HEK293 (cell line): ENCODE measurements around the gene SLIT1.

ENCODE experiments used
- CTCF ChIA-PET: fragments of 350-600 bp; formaldehyde crosslinking; extraction: SDS; loops from one replicate; lab custom pipeline; 2021; ENCODE audit warnings: antibody characterized with exemption; lab: Yijun Ruan, JAX
- POLR2A ChIA-PET: fragments of 300-600 bp; formaldehyde crosslinking; extraction: SDS; loops from one replicate; lab custom pipeline; 2020; ENCODE audit warnings: antibody characterized with exemption, inconsistent platforms; lab: Yijun Ruan, JAX
- H3K27ac ChIP-seq: fragments of 200-500 bp; sonication (Bioruptor generic); 2 replicates; pipeline ENCODE4 v1.5.1; 2014; ENCODE audit warnings: low read depth, low read length, control low read depth, inconsistent platforms; ENCODE audit errors: extremely low read depth
- H3K36me3 ChIP-seq, 2 experiments: fragments of 200-500 bp in 1 of 2; sonication (Bioruptor generic) in 1 of 2; 1 replicate in 1 of 2; 2 replicates in 1 of 2; pipeline ENCODE4 v1.5.1; 2014 to 2017; ENCODE audit warnings: inconsistent platforms in 2 of 2, low read length in 2 of 2; ENCODE audit not compliant: control insufficient read depth in 2 of 2, insufficient read depth in 1 of 2
- H3K4me1 ChIP-seq: fragments of 200-500 bp; sonication (Bioruptor generic); 2 replicates; pipeline ENCODE4 v1.5.1; 2014; ENCODE audit warnings: mild to moderate bottlenecking, low read length, inconsistent platforms; ENCODE audit not compliant: control insufficient read depth, insufficient read depth
- H3K4me3 ChIP-seq: 2 replicates; pipeline ENCODE4 v1.5.1; 2011; ENCODE audit warnings: low read depth, mild to moderate bottlenecking, control low read depth, low read length, moderate library complexity
- H3K9me3 ChIP-seq: fragments of 200-500 bp; sonication (Bioruptor generic); 2 replicates; pipeline ENCODE4 v1.5.1; 2014; ENCODE audit warnings: low read depth, low read length, inconsistent platforms; ENCODE audit not compliant: control insufficient read depth, insufficient read depth
- BCL11B ChIP-seq: fragments of 450-650 bp; formaldehyde crosslinking; IDR thresholded peaks from 2 replicates; pipeline ENCODE4 v1.5.1; 2016; ENCODE audit warnings: low read depth, missing biosample characterization, missing genetic modification characterization
- HOXA7 ChIP-seq: sonication (generic); formaldehyde crosslinking; IDR thresholded peaks from 2 replicates; pipeline ENCODE4 v1.8.1; 2022; ENCODE audit warnings: missing genetic modification reagents, borderline replicate concordance
- HOXD13 ChIP-seq: sonication (generic); formaldehyde crosslinking; IDR thresholded peaks from 2 replicates; pipeline ENCODE4 v1.8.0; 2022; ENCODE audit warnings: missing genetic modification reagents, borderline replicate concordance
- KLF10 ChIP-seq: fragments of 450-650 bp; IDR thresholded peaks from 2 replicates; pipeline ENCODE4 v1.5.1; 2018; ENCODE audit warnings: missing biosample characterization, mild to moderate bottlenecking, missing genetic modification characterization
- KLF16 ChIP-seq: fragments of 450-650 bp; formaldehyde crosslinking; IDR thresholded peaks from 2 replicates; pipeline ENCODE4 v1.5.1; 2017; ENCODE audit warnings: missing biosample characterization, missing genetic modification characterization
- MYNN ChIP-seq: fragments of 450-650 bp; formaldehyde crosslinking; IDR thresholded peaks from 2 replicates; pipeline ENCODE4 v1.5.1; 2016; ENCODE audit warnings: missing biosample characterization, missing genetic modification characterization, borderline replicate concordance
- YY2 ChIP-seq: fragments of 450-650 bp; formaldehyde crosslinking; IDR thresholded peaks from 2 replicates; pipeline ENCODE4 v1.5.1; 2016; ENCODE audit warnings: missing biosample characterization, missing genetic modification characterization
- ZBTB20 ChIP-seq: fragments of 450-650 bp; formaldehyde crosslinking; IDR thresholded peaks from 2 replicates; pipeline ENCODE4 v1.5.1; 2016; ENCODE audit warnings: missing biosample characterization, missing genetic modification characterization
- ZFP69B ChIP-seq: fragments of 450-650 bp; formaldehyde crosslinking; IDR thresholded peaks from 2 replicates; pipeline ENCODE4 v1.5.1; 2016; ENCODE audit warnings: missing biosample characterization, missing genetic modification characterization
- ZNF10 ChIP-seq: fragments of 450-650 bp; formaldehyde crosslinking; IDR thresholded peaks from 2 replicates; pipeline ENCODE4 v1.5.1; 2017; ENCODE audit warnings: missing biosample characterization, missing genetic modification characterization
- ZNF169 ChIP-seq: fragments of 450-650 bp; formaldehyde crosslinking; IDR thresholded peaks from 2 replicates; pipeline ENCODE4 v1.5.1; 2016; ENCODE audit warnings: missing biosample characterization, missing genetic modification characterization
- ZNF248 ChIP-seq: fragments of 450-650 bp; formaldehyde crosslinking; IDR thresholded peaks from 2 replicates; pipeline ENCODE4 v1.5.1; 2017; ENCODE audit warnings: missing biosample characterization, missing genetic modification characterization
- ZNF266 ChIP-seq: fragments of 450-650 bp; formaldehyde crosslinking; IDR thresholded peaks from 2 replicates; pipeline ENCODE4 v1.5.1; 2016; ENCODE audit warnings: missing biosample characterization, missing genetic modification characterization, low read depth
- ZNF341 ChIP-seq: fragments of 450-650 bp; formaldehyde crosslinking; IDR thresholded peaks from 2 replicates; pipeline ENCODE4; 2016; ENCODE audit warnings: low read depth, missing biosample characterization, missing genetic modification characterization
- ZNF544 ChIP-seq: fragments of 450-650 bp; formaldehyde crosslinking; IDR thresholded peaks from 2 replicates; pipeline ENCODE4 v1.5.0; 2017; ENCODE audit warnings: missing biosample characterization, missing genetic modification characterization
- ZNF558 ChIP-seq: fragments of 450-650 bp; formaldehyde crosslinking; IDR thresholded peaks from 2 replicates; pipeline ENCODE4 v1.5.1; 2016; ENCODE audit warnings: missing biosample characterization, missing genetic modification characterization
- ZNF596 ChIP-seq: fragments of 450-650 bp; IDR thresholded peaks from 2 replicates; pipeline ENCODE4 v1.5.0; 2018; ENCODE audit warnings: missing biosample characterization, mild to moderate bottlenecking, missing genetic modification characterization, moderate library complexity
- ZNF600 ChIP-seq: fragments of 450-650 bp; formaldehyde crosslinking; IDR thresholded peaks from 2 replicates; pipeline ENCODE4 v1.5.1; 2016; ENCODE audit warnings: missing biosample characterization, missing genetic modification characterization
- ZNF623 ChIP-seq: fragments of 450-650 bp; formaldehyde crosslinking; IDR thresholded peaks from 2 replicates; pipeline ENCODE4 v1.5.1; 2016; ENCODE audit warnings: missing biosample characterization, missing genetic modification characterization
- ZNF654 ChIP-seq: fragments of 450-650 bp; formaldehyde crosslinking; IDR thresholded peaks from 2 replicates; pipeline ENCODE4 v1.5.1; 2016; ENCODE audit warnings: low read depth, missing biosample characterization, missing genetic modification characterization
- ZNF777 ChIP-seq: fragments of 450-650 bp; formaldehyde crosslinking; IDR thresholded peaks from 2 replicates; pipeline ENCODE4 v1.5.1; 2017; ENCODE audit warnings: missing biosample characterization, missing genetic modification characterization, borderline replicate concordance
- ZNF843 ChIP-seq: fragments of 450-650 bp; formaldehyde crosslinking; IDR thresholded peaks from 2 replicates; pipeline ENCODE4 v1.5.1; 2016; ENCODE audit warnings: missing biosample characterization, missing genetic modification characterization
- ZSCAN16 ChIP-seq: fragments of 450-650 bp; formaldehyde crosslinking; IDR thresholded peaks from 2 replicates; pipeline ENCODE4 v1.5.1; 2016; ENCODE audit warnings: missing biosample characterization, missing genetic modification characterization
- TF ChIP-seq, protein P1 (sequence below): fragments of 450-650 bp; formaldehyde crosslinking; IDR thresholded peaks from 2 replicates; pipeline ENCODE4 v1.5.1; 2017; ENCODE audit warnings: missing biosample characterization, missing genetic modification characterization
- TF ChIP-seq, protein P2 (sequence below): fragments of 450-650 bp; formaldehyde crosslinking; IDR thresholded peaks from 2 replicates; pipeline ENCODE4 v1.5.1; 2016; ENCODE audit warnings: missing biosample characterization, missing genetic modification characterization
- TF ChIP-seq, protein P3 (sequence below): fragments of 450-650 bp; formaldehyde crosslinking; conservative IDR thresholded peaks from 2 replicates; pipeline ENCODE4 v1.5.1; 2016; ENCODE audit warnings: low read depth, missing biosample characterization, missing genetic modification characterization
- TF ChIP-seq, protein P4 (sequence below): fragments of 450-650 bp; formaldehyde crosslinking; IDR thresholded peaks from 2 replicates; pipeline ENCODE4 v1.5.1; 2016; ENCODE audit warnings: missing biosample characterization, missing genetic modification characterization

SLIT1 gene

DNA sequence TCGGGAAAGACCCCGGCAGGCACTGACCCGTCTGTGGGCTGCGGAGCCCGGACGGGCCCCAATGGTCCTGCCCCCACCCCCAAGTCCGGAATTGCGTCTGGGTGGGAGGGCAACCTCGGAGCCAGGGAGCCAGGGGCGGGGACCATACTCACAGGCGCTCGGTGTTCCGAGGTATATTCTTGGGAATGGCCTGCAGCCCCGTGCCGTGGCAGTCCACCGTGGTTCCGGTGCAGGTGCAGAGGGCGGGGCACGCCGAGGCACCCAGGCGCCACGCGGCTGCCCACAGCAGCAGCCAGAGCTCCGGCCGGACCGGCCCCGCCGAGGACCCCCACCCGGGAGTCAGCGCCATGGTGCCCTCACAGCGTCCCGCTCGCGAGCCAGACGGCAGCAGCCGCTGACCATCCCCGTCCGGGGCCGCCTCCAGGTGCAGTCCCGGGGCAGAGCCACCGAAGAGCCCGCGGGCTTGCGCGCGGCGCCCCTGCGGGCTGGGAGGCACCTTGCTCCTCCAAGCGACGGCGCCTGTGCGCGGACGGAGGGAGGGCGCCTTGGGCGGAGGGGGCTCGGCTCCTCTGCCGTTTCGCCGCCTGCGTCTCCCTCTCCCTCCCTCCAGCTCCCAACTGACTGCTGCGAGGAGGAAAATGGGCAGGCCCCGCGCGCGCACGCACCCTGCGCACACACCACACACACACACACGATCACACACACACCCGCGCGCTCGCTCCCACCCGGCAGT lies at the start of gene SLIT1 (continued):
- TF ChIP-seq, protein P1, sequence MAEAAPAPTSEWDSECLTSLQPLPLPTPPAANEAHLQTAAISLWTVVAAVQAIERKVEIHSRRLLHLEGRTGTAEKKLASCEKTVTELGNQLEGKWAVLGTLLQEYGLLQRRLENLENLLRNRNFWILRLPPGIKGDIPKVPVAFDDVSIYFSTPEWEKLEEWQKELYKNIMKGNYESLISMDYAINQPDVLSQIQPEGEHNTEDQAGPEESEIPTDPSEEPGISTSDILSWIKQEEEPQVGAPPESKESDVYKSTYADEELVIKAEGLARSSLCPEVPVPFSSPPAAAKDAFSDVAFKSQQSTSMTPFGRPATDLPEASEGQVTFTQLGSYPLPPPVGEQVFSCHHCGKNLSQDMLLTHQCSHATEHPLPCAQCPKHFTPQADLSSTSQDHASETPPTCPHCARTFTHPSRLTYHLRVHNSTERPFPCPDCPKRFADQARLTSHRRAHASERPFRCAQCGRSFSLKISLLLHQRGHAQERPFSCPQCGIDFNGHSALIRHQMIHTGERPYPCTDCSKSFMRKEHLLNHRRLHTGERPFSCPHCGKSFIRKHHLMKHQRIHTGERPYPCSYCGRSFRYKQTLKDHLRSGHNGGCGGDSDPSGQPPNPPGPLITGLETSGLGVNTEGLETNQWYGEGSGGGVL (tag by site-specific recombination) = peak; percentile 96
- TF ChIP-seq ZNF654 (tag by site-specific recombination) (no peak), KLF16 (tag by site-specific recombination) (peak; percentile 71), ZNF596 (tag by site-specific recombination) (no peak), MYNN (no peak), HOXD13 (CRISPR knock-in tag) (no peak), ZNF558 (tag by site-specific recombination) (no peak), HOXA7 (no peak), YY2 (tag by site-specific recombination) (no peak), ZNF169 (no peak), ZNF544 (tag by site-specific recombination) (no peak), BCL11B (no peak), ZNF600 (tag by site-specific recombination) (0 out of 2 replicates have a peak, but pooled peaks have one; percentile 9), ZNF10 (no peak), ZSCAN16 (no peak), ZBTB20 (tag by site-specific recombination) (peak; percentile 77), ZNF777 (tag by site-specific recombination) (0 out of 2 replicates have a peak, but pooled peaks have one; percentile 37)
- TF ChIP-seq, protein P2, sequence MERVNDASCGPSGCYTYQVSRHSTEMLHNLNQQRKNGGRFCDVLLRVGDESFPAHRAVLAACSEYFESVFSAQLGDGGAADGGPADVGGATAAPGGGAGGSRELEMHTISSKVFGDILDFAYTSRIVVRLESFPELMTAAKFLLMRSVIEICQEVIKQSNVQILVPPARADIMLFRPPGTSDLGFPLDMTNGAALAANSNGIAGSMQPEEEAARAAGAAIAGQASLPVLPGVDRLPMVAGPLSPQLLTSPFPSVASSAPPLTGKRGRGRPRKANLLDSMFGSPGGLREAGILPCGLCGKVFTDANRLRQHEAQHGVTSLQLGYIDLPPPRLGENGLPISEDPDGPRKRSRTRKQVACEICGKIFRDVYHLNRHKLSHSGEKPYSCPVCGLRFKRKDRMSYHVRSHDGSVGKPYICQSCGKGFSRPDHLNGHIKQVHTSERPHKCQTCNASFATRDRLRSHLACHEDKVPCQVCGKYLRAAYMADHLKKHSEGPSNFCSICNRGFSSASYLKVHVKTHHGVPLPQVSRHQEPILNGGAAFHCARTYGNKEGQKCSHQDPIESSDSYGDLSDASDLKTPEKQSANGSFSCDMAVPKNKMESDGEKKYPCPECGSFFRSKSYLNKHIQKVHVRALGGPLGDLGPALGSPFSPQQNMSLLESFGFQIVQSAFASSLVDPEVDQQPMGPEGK (tag by site-specific recombination) = peak; percentile 79

DNA sequence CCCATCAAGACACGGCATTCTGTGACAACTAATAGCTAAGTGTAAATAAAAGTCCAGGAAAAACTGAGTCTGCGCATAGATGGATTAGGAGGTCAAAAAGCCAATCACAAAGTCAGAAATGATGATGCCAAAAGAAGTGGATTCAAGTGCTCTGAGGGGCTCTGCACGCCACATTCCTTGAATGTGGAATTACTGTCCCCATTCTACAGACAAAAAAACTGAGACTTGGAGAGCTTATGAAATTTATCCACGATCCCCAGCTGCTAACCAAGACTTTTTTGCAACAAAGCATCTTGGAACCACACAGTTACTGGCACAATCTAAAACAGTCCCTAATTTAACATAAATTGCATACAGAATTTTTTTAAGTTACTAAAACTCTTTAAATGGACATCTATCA lies 49.6 kb upstream of the SLIT1 start:
- H3K4me3 ChIP-seq = no peak overlapping the region
- no peaks in the 10 kb centered on the region for H3K4me1 ChIP-seq
- ChIA-PET POLR2A (no interaction called here), CTCF (interaction anchor here (0.6 to 6.9 kb wide), 20 partner anchors 8 to 901 kb away, joined by 3 to 69 read pairs (median 5); partner anchors contain the start of gene PI4K2A)
- H3K36me3 ChIP-seq = peaks cover 3 to 4% of the 10 kb centered on the region in 2 experiments; a peak in 2 of 3 replicates
- H3K27ac ChIP-seq = no peak overlapping the region
- no peaks in the 10 kb centered on the region for H3K9me3 ChIP-seq
- no peak for TF ChIP-seq ZNF248 (tag by site-specific recombination)
- TF ChIP-seq, protein P3, sequence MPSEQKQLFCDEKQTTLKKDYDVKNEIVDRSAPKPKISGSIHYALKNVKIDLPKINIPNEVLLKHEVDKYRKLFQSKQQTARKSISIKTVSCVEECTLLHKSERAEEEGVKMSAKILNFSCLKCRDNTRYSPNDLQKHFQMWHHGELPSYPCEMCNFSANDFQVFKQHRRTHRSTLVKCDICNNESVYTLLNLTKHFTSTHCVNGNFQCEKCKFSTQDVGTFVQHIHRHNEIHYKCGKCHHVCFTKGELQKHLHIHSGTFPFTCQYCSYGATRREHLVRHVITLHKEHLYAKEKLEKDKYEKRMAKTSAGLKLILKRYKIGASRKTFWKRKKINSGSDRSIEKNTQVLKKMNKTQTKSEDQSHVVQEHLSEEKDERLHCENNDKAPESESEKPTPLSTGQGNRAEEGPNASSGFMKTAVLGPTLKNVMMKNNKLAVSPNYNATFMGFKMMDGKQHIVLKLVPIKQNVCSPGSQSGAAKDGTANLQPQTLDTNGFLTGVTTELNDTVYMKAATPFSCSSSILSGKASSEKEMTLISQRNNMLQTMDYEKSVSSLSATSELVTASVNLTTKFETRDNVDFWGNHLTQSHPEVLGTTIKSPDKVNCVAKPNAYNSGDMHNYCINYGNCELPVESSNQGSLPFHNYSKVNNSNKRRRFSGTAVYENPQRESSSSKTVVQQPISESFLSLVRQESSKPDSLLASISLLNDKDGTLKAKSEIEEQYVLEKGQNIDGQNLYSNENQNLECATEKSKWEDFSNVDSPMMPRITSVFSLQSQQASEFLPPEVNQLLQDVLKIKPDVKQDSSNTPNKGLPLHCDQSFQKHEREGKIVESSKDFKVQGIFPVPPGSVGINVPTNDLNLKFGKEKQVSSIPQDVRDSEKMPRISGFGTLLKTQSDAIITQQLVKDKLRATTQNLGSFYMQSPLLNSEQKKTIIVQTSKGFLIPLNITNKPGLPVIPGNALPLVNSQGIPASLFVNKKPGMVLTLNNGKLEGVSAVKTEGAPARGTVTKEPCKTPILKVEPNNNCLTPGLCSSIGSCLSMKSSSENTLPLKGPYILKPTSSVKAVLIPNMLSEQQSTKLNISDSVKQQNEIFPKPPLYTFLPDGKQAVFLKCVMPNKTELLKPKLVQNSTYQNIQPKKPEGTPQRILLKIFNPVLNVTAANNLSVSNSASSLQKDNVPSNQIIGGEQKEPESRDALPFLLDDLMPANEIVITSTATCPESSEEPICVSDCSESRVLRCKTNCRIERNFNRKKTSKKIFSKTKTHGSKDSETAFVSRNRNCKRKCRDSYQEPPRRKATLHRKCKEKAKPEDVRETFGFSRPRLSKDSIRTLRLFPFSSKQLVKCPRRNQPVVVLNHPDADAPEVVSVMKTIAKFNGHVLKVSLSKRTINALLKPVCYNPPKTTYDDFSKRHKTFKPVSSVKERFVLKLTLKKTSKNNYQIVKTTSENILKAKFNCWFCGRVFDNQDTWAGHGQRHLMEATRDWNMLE (tag by site-specific recombination) = no peak
- TF ChIP-seq ZNF843 (tag by site-specific recombination) = no peak
- TF ChIP-seq ZNF623 (tag by site-specific recombination) = no peak
- TF ChIP-seq, protein P4, sequence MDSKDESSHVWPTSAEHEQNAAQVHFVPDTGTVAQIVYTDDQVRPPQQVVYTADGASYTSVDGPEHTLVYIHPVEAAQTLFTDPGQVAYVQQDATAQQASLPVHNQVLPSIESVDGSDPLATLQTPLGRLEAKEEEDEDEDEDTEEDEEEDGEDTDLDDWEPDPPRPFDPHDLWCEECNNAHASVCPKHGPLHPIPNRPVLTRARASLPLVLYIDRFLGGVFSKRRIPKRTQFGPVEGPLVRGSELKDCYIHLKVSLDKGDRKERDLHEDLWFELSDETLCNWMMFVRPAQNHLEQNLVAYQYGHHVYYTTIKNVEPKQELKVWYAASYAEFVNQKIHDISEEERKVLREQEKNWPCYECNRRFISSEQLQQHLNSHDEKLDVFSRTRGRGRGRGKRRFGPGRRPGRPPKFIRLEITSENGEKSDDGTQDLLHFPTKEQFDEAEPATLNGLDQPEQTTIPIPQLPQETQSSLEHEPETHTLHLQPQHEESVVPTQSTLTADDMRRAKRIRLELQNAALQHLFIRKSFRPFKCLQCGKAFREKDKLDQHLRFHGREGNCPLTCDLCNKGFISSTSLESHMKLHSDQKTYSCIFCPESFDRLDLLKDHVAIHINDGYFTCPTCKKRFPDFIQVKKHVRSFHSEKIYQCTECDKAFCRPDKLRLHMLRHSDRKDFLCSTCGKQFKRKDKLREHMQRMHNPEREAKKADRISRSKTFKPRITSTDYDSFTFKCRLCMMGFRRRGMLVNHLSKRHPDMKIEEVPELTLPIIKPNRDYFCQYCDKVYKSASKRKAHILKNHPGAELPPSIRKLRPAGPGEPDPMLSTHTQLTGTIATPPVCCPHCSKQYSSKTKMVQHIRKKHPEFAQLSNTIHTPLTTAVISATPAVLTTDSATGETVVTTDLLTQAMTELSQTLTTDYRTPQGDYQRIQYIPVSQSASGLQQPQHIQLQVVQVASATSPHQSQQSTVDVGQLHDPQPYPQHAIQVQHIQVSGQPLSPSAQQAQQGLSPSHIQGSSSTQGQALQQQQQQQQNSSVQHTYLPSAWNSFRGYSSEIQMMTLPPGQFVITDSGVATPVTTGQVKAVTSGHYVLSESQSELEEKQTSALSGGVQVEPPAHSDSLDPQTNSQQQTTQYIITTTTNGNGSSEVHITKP (tag by site-specific recombination) = no peak
- no peak for TF ChIP-seq ZFP69B (tag by site-specific recombination)
- no peak for TF ChIP-seq ZNF266 (tag by site-specific recombination)
- TF ChIP-seq ZNF341 (tag by site-specific recombination) = no peak
- no peak for TF ChIP-seq KLF10
